HEK293 (cell line): ENCODE data around the gene ZNF841.
A peak's percentile ranks its signal among the peaks of the same experiment; 100 is the strongest.

Experiments used
- TSHZ1 ChIP-seq: fragments of 450-650 bp; formaldehyde crosslinking; IDR thresholded peaks from 2 replicates; pipeline ENCODE4 v1.5.1; 2016; ENCODE audit warnings: missing biosample characterization, missing genetic modification characterization, borderline replicate concordance
- ZNF600 ChIP-seq: fragments of 450-650 bp; formaldehyde crosslinking; IDR thresholded peaks from 2 replicates; pipeline ENCODE4 v1.5.1; 2016; ENCODE audit warnings: missing biosample characterization, missing genetic modification characterization
- ZNF701 ChIP-seq: fragments of 450-650 bp; formaldehyde crosslinking; IDR thresholded peaks from 2 replicates; pipeline ENCODE4 v1.5.1; 2016; ENCODE audit warnings: missing biosample characterization, missing genetic modification characterization
- ZNF837 ChIP-seq: fragments of 450-650 bp; formaldehyde crosslinking; IDR thresholded peaks from 2 replicates; pipeline ENCODE4 v1.5.1; 2016; ENCODE audit warnings: missing biosample characterization, missing genetic modification characterization
- TF ChIP-seq, protein P1 (sequence below): fragments of 450-650 bp; formaldehyde crosslinking; IDR thresholded peaks from 2 replicates; pipeline ENCODE4 v1.5.1; 2016; ENCODE audit warnings: missing biosample characterization, missing genetic modification characterization
- TF ChIP-seq, protein P2 (sequence below): fragments of 450-650 bp; formaldehyde crosslinking; IDR thresholded peaks from 2 replicates; pipeline ENCODE4 v1.5.1; 2016; ENCODE audit warnings: missing biosample characterization, missing genetic modification characterization, low read depth

GRCh38 chr19:52139252-52140031 lies 43.9 kb upstream of the ZNF841 start, which contains the start of gene ZNF616:
- TF ChIP-seq, protein P1, sequence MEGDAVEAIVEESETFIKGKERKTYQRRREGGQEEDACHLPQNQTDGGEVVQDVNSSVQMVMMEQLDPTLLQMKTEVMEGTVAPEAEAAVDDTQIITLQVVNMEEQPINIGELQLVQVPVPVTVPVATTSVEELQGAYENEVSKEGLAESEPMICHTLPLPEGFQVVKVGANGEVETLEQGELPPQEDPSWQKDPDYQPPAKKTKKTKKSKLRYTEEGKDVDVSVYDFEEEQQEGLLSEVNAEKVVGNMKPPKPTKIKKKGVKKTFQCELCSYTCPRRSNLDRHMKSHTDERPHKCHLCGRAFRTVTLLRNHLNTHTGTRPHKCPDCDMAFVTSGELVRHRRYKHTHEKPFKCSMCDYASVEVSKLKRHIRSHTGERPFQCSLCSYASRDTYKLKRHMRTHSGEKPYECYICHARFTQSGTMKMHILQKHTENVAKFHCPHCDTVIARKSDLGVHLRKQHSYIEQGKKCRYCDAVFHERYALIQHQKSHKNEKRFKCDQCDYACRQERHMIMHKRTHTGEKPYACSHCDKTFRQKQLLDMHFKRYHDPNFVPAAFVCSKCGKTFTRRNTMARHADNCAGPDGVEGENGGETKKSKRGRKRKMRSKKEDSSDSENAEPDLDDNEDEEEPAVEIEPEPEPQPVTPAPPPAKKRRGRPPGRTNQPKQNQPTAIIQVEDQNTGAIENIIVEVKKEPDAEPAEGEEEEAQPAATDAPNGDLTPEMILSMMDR (tag by site-specific recombination), result peak; percentile 96
- TF ChIP-seq, protein P2, sequence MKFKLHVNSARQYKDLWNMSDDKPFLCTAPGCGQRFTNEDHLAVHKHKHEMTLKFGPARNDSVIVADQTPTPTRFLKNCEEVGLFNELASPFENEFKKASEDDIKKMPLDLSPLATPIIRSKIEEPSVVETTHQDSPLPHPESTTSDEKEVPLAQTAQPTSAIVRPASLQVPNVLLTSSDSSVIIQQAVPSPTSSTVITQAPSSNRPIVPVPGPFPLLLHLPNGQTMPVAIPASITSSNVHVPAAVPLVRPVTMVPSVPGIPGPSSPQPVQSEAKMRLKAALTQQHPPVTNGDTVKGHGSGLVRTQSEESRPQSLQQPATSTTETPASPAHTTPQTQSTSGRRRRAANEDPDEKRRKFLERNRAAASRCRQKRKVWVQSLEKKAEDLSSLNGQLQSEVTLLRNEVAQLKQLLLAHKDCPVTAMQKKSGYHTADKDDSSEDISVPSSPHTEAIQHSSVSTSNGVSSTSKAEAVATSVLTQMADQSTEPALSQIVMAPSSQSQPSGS, result no peak
- TF ChIP-seq ZNF701 (tag by site-specific recombination) (no peak), ZNF837 (tag by site-specific recombination) (no peak), ZNF600 (0 out of 2 replicates have a peak, but pooled peaks have one; percentile 30), TSHZ1 (no peak)
